Naive thymus-derived CD8-positive, alpha-beta T cell (primary cell): ENCODE measurements around the gene SYNGR1. TPM values are rescaled to one million over a fixed set of nuclear protein-coding genes. Genes with fewer than 3 reads are reported as not detected.

Experiments used
- ATAC-seq, 2 donors: fragments of 150-1000 bp; cut with Tn5 transposase in 1 of 2; sonication (Bioruptor Pico), chemical (Tn5 transposase) in 1 of 2; 1 replicate in 1 of 2; 2 replicates in 1 of 2; pipeline ENCODE4 v1.10.0; 2021; ENCODE audit warnings: mild to moderate bottlenecking in 2 of 2, moderate library complexity in 2 of 2
- POLR2A ChIA-PET: fragments of 350-600 bp; sonication (Branson Sonifier 250); formaldehyde crosslinking; loops from one replicate; lab custom pipeline; 2021; ENCODE audit warnings: antibody characterized with exemption; lab: Charles Lee
- DNase-seq, 10 donors: peaks; one replicate each; pipeline versions ENCODE4 v3.0.0 to v3.0.0-alpha.2; 2020 to 2022
- H3K27ac Mint-ChIP-seq, 10 donors: one replicate each; pipeline ENCODE4 v1.8.0; 2020 to 2022; ENCODE audit warnings: mild to moderate bottlenecking in 10 of 10, mixed read lengths in 10 of 10, moderate library complexity in 4 of 10, inconsistent platforms in 1 of 10
- H3K27me3 Mint-ChIP-seq, 5 donors: one replicate each; pipeline ENCODE4 v1.8.0; 2021 to 2022; ENCODE audit warnings: mixed read lengths in 5 of 5
- H3K36me3 Mint-ChIP-seq, 3 donors: one replicate each; pipeline ENCODE4 v1.8.0; 2020 to 2022; ENCODE audit warnings: mixed read lengths in 3 of 3, mild to moderate bottlenecking in 2 of 3, inconsistent platforms in 1 of 3
- H3K4me1 Mint-ChIP-seq, 4 donors: one replicate each; pipeline ENCODE4 v1.8.0; 2021 to 2022; ENCODE audit warnings: mixed read lengths in 4 of 4
- H3K4me3 Mint-ChIP-seq, 10 donors: one replicate each; pipeline ENCODE4 v1.8.0; 2020 to 2022; ENCODE audit warnings: mild to moderate bottlenecking in 10 of 10, mixed read lengths in 10 of 10, moderate library complexity in 6 of 10, inconsistent platforms in 1 of 10
- H3K9me3 Mint-ChIP-seq, 9 donors: one replicate each; pipeline ENCODE4 v1.8.0; 2020 to 2022; ENCODE audit warnings: mixed read lengths in 9 of 9, mild to moderate bottlenecking in 3 of 9, inconsistent platforms in 1 of 9, moderate library complexity in 1 of 9
- polyA plus RNA-seq, 3 donors: library from polyadenylated mRNA; unstranded; fragments of 300-500 nt; fragmentation: Illumina TruSeq; gene quantifications; one replicate each; pipeline ENCODE4 v1.2.3, GENCODE V29; 2021
- total RNA-seq, 8 experiments: library from RNA in 2 of 8; stranded (reverse) in 2 of 8; gene quantifications; one replicate each; pipeline ENCODE4 v1.2.3 and lab custom pipeline; 2021 to 2026

The SYNGR1 gene
- total and polyA plus RNA-seq, 5 experiments from 2014 or later: 10.0 to 14.8 (median 11.4) TPM

DNA sequence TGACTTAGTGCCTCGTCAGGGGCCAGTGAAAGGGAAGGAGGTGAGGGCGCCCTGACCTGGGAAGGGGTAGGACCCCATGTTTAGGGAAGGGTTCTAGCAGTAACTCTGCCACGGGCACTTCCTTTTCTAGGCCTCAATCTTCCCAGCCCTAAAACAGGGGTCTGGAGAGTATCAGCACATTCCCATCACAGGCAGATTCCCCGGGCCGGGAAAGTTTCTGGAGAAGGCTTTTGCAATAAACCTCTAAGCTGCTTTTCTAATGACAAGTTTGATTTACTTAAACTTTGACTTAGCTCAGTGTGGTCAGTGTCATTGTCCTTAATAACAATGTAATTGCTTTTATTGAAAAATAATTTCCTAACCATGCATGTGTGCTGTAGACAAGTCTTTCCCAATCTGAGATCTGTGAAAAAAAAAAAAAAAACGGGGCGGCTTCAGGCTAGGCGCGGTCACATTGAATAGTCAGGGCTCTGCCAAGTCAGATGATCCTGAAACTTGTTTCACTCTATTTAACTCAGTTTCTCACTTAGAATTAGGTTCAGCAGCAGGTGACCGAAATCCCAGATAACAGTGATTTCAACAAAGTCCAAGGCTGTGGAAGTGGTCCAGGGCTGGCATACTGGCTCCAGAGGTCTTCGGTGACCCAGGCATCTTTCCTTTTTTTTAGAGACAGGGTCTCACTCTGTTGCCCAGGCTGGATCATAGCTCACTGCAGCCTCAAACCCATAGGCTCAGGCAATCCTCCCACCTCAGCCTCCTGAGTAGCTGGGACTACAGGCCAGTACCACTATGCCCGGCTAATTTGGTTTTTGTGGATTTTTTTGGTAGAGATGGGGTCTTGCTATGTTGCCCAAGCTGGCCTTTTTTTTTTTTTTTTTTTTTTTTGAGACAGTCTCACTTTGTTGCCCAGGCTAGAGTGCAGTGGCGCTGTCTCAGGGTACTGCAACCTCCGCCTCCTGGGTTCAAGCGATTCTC, 30.3 kb downstream of the SYNGR1 start:
- no peak for DNase-seq
- Mint-ChIP-seq H3K4me1 (no peaks in the 10 kb centered on the region), H3K36me3 (peaks cover 0 to 2% (median 0%) of the 10 kb centered on the region in 3 donors), H3K27me3 (no peaks in the 10 kb centered on the region), H3K4me3 (no peak overlapping the region), H3K9me3 (no peaks in the 10 kb centered on the region), H3K27ac (no peak overlapping the region)
- ATAC-seq: no peak
- POLR2A ChIA-PET: interaction anchor here (0.6 to 1.4 kb wide), 6 partner anchors 20 to 284 kb away, joined by 3 to 11 read pairs (median 3); partner anchors contain the start of gene TAB1

DNA sequence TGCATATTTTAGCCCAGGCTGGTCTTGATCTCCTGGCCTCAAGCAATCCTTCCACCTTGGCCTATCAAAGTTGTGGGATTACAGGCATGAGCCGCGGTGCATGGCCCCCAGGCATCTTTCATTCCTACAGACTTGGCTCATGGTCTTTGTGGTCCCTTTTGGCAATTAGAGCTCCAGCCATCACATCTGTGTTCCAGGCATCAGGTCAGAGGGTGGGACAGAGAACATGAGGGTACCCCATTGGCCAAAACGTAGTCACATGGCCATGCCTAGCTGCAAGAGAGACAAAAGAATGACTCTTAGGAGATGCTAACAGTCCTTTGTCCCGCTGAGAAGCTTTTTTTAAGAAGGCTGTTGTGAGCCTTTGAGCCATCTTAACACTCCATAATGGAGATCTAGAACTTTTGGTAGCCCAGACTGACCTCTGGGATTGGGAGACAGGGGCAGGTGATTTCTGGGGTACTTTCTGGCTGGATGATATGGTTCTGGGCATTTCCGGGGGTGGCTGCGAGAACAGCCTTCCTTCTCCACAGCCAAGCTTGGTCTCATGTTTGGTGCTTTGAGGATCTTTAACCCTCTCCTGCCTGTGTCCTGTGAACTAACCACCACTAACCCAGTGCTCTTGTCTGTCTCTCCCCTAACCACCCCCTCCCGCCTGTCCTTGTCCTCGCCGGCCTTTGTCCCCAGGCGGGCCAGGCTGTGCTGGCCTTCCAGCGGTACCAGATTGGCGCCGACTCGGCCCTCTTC, 31.4 kb downstream of the SYNGR1 start:
- POLR2A ChIA-PET: interaction anchor here (0.9 to 1.4 kb wide), 4 partner anchors 18 to 230 kb away, joined by 3 to 11 read pairs (median 3); partner anchors contain the start of gene TAB1
- ATAC-seq: no peak

DNA sequence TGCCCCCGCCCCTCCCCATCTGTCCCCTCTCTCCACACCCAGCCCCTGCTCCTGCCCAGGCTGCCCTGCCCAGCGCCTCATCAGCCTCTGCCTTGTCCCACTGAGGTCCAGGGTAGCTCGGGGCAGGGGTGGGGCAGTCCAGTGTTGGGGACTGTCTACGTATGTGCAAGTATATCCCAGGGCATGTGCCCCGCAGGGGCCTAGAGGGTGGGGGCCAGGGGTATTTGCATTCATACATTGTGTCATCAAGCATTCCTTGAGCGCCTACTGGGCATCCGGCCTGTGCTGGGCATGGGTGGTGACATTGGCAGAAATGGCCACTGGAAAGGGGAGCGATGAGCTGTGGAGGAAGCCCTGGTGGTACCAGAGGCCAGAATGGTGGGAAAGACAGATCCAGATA, 32.1 kb downstream of the SYNGR1 start:
- Mint-ChIP-seq H3K27ac (peak overlapping the region in 2 of 10 donors; percentile 27 to 50), H3K36me3 (peaks cover 0 to 2% (median 0%) of the 10 kb centered on the region in 3 donors), H3K4me3 (no peak overlapping the region), H3K9me3 (no peaks in the 10 kb centered on the region), H3K27me3 (no peaks in the 10 kb centered on the region), H3K4me1 (peaks cover 0 to 3% (median under 1%) of the 10 kb centered on the region in 4 donors)
- DNase-seq (no peak), ATAC-seq (no peak)
- POLR2A ChIA-PET: interaction anchor here (1.0 kb wide), 1 partner anchor 231 kb away, joined by 3 read pairs; no protein-coding TSS in a partner anchor

More for the DNA sequence above, 31.4 kb downstream of the SYNGR1 start:
- no peak overlapping the region for H3K4me3 Mint-ChIP-seq
- no peak for DNase-seq
- no peaks in the 10 kb centered on the region for H3K27me3 Mint-ChIP-seq
- H3K27ac Mint-ChIP-seq: peak overlapping the region in 2 of 10 donors; percentile 40 to 87
- peaks cover 0 to 1% (median under 1%) of the 10 kb centered on the region in 3 donors for H3K36me3 Mint-ChIP-seq
- peaks cover 0 to under 1% (median 0%) of the 10 kb centered on the region in 4 donors for H3K4me1 Mint-ChIP-seq
- no peaks in the 10 kb centered on the region for H3K9me3 Mint-ChIP-seq

DNA sequence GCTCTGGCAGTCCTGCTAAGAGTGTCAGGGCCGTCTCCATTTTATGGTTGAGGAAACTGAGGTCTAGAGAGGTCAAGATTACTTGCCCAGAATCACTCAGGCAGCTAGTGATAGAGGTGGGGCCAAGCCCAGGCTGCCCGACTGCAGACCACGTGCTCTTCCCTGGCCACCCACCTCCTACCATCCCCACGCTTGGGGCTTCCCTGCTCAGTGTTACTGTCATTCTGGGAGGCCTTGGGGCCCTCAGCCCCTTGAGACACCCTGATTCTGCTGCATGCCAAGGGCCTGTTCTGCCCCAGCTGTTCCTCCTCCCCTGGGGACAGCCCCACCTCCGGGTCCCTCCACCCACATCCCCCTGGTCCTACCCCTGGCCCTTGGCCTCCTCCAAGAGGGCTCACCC, 32.6 kb downstream of the SYNGR1 start:
- POLR2A ChIA-PET: no interaction called here
- H3K4me1 Mint-ChIP-seq: peaks cover 3 to 8% (median 5%) of the 10 kb centered on the region in 4 donors
- no peak for DNase-seq
- no peak overlapping the region for H3K4me3 Mint-ChIP-seq
- peak overlapping the region in 2 of 10 donors; percentile 27 to 50 for H3K27ac Mint-ChIP-seq
- peaks cover 0 to 5% (median 0%) of the 10 kb centered on the region in 5 donors for H3K27me3 Mint-ChIP-seq
- no peak for ATAC-seq
- peaks cover 0 to 2% (median 0%) of the 10 kb centered on the region in 3 donors for H3K36me3 Mint-ChIP-seq
- H3K9me3 Mint-ChIP-seq: no peaks in the 10 kb centered on the region

DNA sequence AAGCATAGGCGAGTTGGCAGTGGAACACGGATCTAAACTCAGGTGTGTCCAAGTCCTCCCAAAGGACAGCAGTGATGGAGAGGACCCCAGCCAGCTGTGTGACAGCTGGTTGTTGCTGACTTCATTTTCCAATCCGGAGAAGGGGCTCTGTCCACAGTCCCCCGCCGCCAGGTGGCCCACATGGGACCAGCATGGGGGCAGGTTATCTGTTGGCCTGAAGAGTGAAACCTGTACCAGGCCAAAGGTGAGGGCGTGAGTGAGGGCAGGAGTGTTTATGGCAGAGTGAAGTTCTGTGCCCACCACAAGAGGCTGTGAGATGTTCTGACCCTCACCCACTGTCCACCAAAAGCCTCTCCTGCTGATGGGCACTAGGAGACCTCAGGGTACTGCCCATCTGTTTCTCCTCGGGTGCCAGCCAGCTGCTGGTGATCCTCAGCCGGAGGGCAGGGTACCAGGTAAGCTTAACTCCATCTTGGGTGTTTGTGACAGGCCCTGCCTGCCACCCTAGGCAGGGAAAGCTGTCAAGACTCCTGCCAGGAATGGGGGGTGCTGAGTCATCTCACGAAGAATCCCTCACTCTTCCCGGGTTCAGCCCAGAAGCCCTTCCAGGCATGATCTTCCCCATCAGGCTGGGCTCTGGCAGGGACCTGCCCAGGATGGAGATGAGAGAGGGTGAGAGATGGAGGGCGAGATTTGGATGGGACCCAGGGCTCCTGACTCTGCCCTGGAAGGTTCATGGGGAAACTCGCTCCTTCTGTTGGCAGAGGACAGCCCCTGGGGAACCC, 34.2 kb downstream of the SYNGR1 start:
- H3K9me3 Mint-ChIP-seq: no peaks in the 10 kb centered on the region
- no peak for DNase-seq
- peaks cover 6 to 18% (median 11%) of the 10 kb centered on the region in 4 donors for H3K4me1 Mint-ChIP-seq
- peaks cover 0 to 5% (median 0%) of the 10 kb centered on the region in 5 donors for H3K27me3 Mint-ChIP-seq
- H3K36me3 Mint-ChIP-seq: peaks cover 0 to 2% (median 0%) of the 10 kb centered on the region in 3 donors
- no peak for ATAC-seq
- H3K27ac Mint-ChIP-seq: peak overlapping the region in 2 of 10 donors; percentile 32 to 56
- no peak overlapping the region for H3K4me3 Mint-ChIP-seq
- POLR2A ChIA-PET: no interaction called here

DNA sequence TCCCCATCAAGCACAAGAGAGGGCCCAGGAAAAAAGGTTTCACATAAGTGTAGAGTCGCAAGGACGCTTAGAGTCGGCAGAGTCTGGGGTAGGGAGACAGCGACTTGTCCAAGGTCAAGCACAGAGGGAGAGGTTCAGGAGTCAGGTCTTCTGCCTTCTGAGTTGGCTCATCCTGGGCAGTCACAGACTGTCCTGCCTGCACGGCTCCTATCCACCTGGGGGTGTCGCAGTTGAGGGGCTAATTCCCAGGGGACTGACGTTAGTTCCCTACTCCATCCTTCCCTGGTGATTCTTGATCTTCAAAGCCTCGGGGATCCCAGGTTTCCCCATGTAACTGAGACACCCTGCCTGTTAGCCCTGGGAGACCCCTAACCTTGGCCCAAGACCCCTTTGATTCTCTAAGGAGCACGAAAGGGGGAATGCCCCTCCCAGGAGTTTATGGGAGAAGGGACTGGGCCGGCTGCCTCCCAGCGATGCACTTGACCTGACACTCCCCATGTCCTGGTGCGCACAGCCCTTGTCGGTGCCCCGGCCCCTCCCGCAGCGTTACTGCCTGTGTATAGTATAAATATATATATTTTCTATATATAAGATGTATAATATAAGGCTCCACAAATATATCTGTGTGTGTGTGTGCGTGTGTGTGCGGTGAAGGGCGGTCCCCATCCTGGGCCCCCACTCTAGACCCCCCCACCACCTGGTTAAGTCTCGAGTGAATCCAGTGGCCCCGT, 35.1 kb downstream of the SYNGR1 start:
- Mint-ChIP-seq H3K36me3 (peaks cover 0 to 2% (median 0%) of the 10 kb centered on the region in 3 donors), H3K27me3 (peaks cover 0 to 5% (median 0%) of the 10 kb centered on the region in 5 donors), H3K4me3 (no peak overlapping the region), H3K4me1 (peaks cover 6 to 22% (median 11%) of the 10 kb centered on the region in 4 donors), H3K27ac (peak overlapping the region in 3 of 10 donors; percentile 46 to 56 (median 53)), H3K9me3 (no peaks in the 10 kb centered on the region)
- POLR2A ChIA-PET: no interaction called here
- ATAC-seq (no peak), DNase-seq (no peak)

DNA sequence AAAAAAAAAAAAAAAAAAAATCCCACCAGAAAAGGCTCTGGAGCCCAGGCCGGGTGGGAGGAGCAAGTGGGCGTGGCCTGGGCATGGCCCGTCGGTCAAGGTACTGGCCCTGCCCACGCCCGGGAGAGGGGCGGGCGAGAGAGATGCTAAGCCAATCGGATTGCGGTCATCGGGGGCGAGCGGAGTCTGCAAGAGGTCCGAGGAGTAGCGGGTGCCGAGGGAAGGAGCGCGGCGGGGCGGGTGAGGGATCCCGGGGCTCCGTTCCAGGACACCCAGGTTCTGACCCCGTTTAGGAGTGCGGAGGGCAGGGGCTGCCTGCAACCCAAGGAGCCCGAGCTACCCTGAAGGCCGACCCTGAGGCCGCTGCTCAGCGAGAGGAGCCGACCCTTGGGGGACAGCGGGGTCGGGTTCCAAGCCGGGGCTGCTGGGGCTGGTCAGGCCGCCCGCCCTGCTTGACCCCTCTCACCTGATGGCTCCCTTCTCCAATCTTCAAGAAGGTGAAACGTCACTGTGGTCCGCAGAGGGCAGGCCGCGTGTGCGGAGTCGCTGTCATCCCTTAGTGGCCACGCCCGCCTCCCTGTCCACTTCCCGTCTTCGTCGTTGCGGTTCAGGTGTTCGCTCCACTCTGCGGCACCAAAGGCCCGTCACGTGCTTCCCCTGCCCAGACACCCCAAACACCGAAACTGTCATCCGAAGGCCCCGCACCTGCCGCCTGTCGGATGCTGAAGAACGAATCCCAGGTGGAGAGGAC, 38.6 kb downstream of the SYNGR1 start:
- ATAC-seq (peak; percentile 92 to 93), DNase-seq (peak; percentile 29 to 94 (median 79))
- Mint-ChIP-seq H3K36me3 (peaks cover 0 to 2% (median 0%) of the 10 kb centered on the region in 3 donors), H3K4me1 (peaks cover 6 to 22% (median 11%) of the 10 kb centered on the region in 4 donors), H3K4me3 (peak overlapping the region; percentile 68 to 93 (median 88)), H3K27me3 (peaks cover 0 to 5% (median 0%) of the 10 kb centered on the region in 5 donors), H3K27ac (peak overlapping the region in 9 of 10 donors; percentile 71 to 97 (median 94)), H3K9me3 (no peaks in the 10 kb centered on the region)
- POLR2A ChIA-PET: interaction anchor here (0.6 to 2.3 kb wide), 19 partner anchors 10 to 1738 kb away, joined by 3 to 15 read pairs (median 3); partner anchors contain the start of genes ATF4, MRTFA, RPL3 and TAB1

DNA sequence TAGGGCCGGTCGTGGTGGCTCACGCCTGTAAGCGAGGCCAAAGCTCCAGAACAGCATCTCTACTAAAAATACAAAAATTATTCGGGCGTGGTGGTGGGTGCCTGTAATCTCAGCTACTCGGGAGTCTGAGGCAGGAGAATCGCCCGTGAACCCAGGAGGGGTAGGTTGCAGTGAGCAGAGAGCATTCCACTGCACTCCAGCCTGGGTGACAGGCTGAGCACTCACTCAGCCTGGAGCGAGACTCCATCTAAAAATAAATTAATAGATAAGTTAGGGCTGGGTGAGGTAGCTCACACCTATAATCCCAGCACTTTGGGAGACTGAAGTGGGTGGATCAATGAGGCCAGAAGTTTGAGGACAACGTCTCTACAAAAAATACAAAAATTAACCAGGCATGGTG, 39.6 kb downstream of the SYNGR1 start:
- Mint-ChIP-seq H3K36me3 (peaks cover 0 to 2% (median 0%) of the 10 kb centered on the region in 3 donors), H3K4me3 (peak overlapping the region in 7 of 10 donors; percentile 19 to 93 (median 88)), H3K27me3 (peaks cover 0 to 5% (median 0%) of the 10 kb centered on the region in 5 donors), H3K27ac (peak overlapping the region in 8 of 10 donors; percentile 36 to 97 (median 94)), H3K9me3 (no peaks in the 10 kb centered on the region), H3K4me1 (peaks cover 6 to 22% (median 11%) of the 10 kb centered on the region in 4 donors)
- POLR2A ChIA-PET: interaction anchor here (0.7 to 2.3 kb wide), 9 partner anchors 10 to 1739 kb away, joined by 3 to 15 read pairs (median 4); partner anchors contain the start of genes ATF4, RPL3 and TAB1
- ATAC-seq (no peak), DNase-seq (no peak)

DNA sequence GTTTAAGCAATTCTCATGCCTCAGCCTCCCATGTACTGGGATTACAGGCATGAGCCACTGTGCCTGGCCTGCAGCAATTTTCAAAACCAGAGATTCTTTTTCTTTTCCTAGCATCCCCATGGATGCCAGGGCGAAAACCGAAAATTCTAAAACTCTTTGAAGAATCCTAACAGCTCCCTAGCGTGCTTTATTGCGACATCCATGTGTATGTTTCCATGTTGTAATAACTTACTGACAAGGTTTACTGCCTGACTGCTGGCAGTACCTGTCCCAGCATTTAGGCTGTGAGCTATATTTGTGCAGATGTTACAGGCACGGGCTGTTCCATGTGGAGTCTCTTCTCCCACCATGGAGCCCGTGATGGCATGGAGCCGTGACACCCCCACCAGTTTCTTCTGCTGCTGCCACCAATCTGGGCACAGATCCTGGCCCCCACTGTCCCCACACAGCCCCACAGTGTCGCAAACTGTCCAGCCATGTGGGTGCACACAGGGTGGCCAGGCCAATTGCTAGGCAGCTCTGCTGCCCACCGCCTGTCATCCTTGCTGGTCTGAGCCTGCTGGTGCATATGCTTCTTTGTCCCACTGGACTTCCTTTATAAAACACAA, 42.7 kb downstream of the SYNGR1 start:
- POLR2A ChIA-PET: interaction anchor here (1.3 kb wide), 1 partner anchor 102 kb away, joined by 4 read pairs; no protein-coding TSS in a partner anchor
- H3K27ac Mint-ChIP-seq: peak overlapping the region in 2 of 10 donors; percentile 15 to 20
- H3K36me3 Mint-ChIP-seq: no peaks in the 10 kb centered on the region

More for the DNA sequence above, 42.7 kb downstream of the SYNGR1 start:
- H3K4me3 Mint-ChIP-seq: no peak overlapping the region
- no peak for ATAC-seq
- H3K4me1 Mint-ChIP-seq: peaks cover 3 to 13% (median 6%) of the 10 kb centered on the region in 4 donors
- peaks cover 0 to under 1% (median 0%) of the 10 kb centered on the region in 5 donors for H3K27me3 Mint-ChIP-seq
- no peak for DNase-seq
- H3K9me3 Mint-ChIP-seq: no peaks in the 10 kb centered on the region
